ENCODE measurements around the gene ODAD3. TPM values are rescaled to one million over a fixed set of nuclear protein-coding genes. Genes with fewer than 3 reads are reported as not detected.

Gene ODAD3
- total and polyA plus RNA-seq, 2 of the 13 experiments (the other 11 are each of a cell fraction or from before 2014, with no cell fraction given), result 0.04 to 0.08 TPM

DNA sequence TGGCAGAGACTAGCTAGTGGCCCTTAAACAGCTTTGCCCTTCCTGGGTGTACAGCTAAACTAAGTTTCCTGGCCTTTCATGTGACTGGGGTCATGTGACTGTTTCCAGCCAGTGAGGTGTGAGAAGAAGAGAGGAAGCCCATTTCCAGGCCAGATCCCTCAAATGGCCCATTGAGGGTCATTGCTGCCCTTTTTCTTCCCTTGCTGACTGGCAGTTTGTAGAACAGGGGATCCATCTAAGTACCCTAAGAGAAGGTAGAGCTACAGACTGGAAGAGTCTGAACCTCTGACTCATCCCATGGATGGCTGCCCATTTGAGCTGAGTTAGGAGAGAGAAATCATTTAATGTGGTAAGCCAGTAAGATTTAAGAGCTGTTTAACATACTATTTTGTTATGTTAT lies 57.7 kb downstream of the ODAD3 start (continued):
- TF ChIP-seq RAD51 (IDR thresholded peaks at IDR 0.05; ENCODE audit: borderline replicate concordance), result peak; percentile 77
- TF ChIP-seq GPN1 (CRISPR knock-in tag; IDR thresholded peaks at IDR 0.05; ENCODE audit: borderline replicate concordance), result no peak
- no peak for TF ChIP-seq ZNF883 (CRISPR knock-in tag; IDR thresholded peaks at IDR 0.05; ENCODE audit: not compliant biosample characterization)
- no peak for TF ChIP-seq ZNF770 (CRISPR knock-in tag; IDR thresholded peaks at IDR 0.05)
- TF ChIP-seq HNF4A (CRISPR knock-in tag; IDR thresholded peaks at IDR 0.05), result no peak
- no peak for TF ChIP-seq ZNF350 (CRISPR knock-in tag; IDR thresholded peaks at IDR 0.05; ENCODE audit: borderline replicate concordance, low read depth)
- no peak for TF ChIP-seq SNAPC5 (CRISPR knock-in tag; IDR thresholded peaks at IDR 0.05; ENCODE audit: borderline replicate concordance)
- peak; percentile 75 for TF ChIP-seq KAT8 (CRISPR knock-in tag; IDR thresholded peaks at IDR 0.05)
- TF ChIP-seq MAFF (IDR thresholded peaks at IDR 0.05; ENCODE audit: low read depth, low read length), result no peak
- no peak for TF ChIP-seq ATF7 (IDR thresholded peaks at IDR 0.05)
- no peak for TF ChIP-seq ATF7 (CRISPR knock-in tag; IDR thresholded peaks at IDR 0.05)
- no peak for TF ChIP-seq REXO4 (CRISPR knock-in tag; IDR thresholded peaks at IDR 0.05; ENCODE audit: borderline replicate concordance)
- no peak for TF ChIP-seq KDM6A (CRISPR knock-in tag; IDR thresholded peaks at IDR 0.05; ENCODE audit: low read depth)
- no peak for TF ChIP-seq PRDM15 (CRISPR knock-in tag; IDR thresholded peaks at IDR 0.05)
- TF ChIP-seq E2F1 (CRISPR knock-in tag; IDR thresholded peaks at IDR 0.05), result no peak
- no peak for TF ChIP-seq STAG1 (CRISPR knock-in tag; IDR thresholded peaks at IDR 0.05)
- TF ChIP-seq, protein P1, sequence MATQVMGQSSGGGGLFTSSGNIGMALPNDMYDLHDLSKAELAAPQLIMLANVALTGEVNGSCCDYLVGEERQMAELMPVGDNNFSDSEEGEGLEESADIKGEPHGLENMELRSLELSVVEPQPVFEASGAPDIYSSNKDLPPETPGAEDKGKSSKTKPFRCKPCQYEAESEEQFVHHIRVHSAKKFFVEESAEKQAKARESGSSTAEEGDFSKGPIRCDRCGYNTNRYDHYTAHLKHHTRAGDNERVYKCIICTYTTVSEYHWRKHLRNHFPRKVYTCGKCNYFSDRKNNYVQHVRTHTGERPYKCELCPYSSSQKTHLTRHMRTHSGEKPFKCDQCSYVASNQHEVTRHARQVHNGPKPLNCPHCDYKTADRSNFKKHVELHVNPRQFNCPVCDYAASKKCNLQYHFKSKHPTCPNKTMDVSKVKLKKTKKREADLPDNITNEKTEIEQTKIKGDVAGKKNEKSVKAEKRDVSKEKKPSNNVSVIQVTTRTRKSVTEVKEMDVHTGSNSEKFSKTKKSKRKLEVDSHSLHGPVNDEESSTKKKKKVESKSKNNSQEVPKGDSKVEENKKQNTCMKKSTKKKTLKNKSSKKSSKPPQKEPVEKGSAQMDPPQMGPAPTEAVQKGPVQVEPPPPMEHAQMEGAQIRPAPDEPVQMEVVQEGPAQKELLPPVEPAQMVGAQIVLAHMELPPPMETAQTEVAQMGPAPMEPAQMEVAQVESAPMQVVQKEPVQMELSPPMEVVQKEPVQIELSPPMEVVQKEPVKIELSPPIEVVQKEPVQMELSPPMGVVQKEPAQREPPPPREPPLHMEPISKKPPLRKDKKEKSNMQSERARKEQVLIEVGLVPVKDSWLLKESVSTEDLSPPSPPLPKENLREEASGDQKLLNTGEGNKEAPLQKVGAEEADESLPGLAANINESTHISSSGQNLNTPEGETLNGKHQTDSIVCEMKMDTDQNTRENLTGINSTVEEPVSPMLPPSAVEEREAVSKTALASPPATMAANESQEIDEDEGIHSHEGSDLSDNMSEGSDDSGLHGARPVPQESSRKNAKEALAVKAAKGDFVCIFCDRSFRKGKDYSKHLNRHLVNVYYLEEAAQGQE (IDR thresholded peaks at IDR 0.05; ENCODE audit: borderline replicate concordance in 1 of 2, low read depth in 1 of 2, low read length in 2 of 2), result no peak
- TF ChIP-seq ZBTB1 (CRISPR knock-in tag; IDR thresholded peaks at IDR 0.05; ENCODE audit: borderline replicate concordance), result no peak
- no peak for TF ChIP-seq HOXA3 (CRISPR knock-in tag; IDR thresholded peaks at IDR 0.05)
- no peak for TF ChIP-seq MIER3 (CRISPR knock-in tag; IDR thresholded peaks at IDR 0.05; ENCODE audit: borderline replicate concordance)
- TF ChIP-seq HOXA9 (CRISPR knock-in tag; IDR thresholded peaks at IDR 0.05; ENCODE audit: borderline replicate concordance), result no peak
